A673 (cell line): ENCODE measurements around the gene EEFSEC.

ENCODE experiments used
- CTCF ChIP-seq: fragments of 300-800, 200-600 bp; sonication (generic); conservative IDR thresholded peaks from 2 replicates; pipeline ENCODE4 v1.5.1; 2017; ENCODE audit warnings: low read depth, mild to moderate bottlenecking, antibody characterized with exemption, low read length, moderate library complexity, mixed read lengths
- EZH2 ChIP-seq: fragments of 200-600 bp; sonication (generic); IDR thresholded peaks from 2 replicates; pipeline ENCODE4 v1.6.1; 2017; ENCODE audit warnings: borderline replicate concordance, low read depth, mild to moderate bottlenecking, mixed read lengths, antibody characterized with exemption, low read length; ENCODE audit not compliant: poor library complexity, severe bottlenecking

DNA sequence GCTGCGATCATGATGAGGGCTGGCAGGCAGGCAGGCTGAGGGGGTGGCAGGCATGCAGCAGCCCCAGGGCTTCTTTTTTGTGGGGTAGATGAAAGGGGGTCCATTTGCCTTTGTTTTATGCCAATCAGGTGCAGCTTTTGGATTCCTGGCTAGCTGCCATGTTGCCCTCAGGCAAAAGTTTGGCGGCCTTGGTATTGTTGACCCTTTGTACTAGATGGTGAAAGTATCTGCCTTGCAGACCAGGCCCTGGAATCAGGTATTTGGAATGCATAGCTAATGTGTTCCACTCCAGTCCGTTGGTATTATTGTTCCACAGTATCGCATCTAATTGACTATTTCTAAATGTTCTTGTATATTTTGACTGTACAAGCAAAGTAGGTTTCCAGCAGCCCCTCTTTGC, 35.0 kb downstream of the EEFSEC start:
- no peak for TF ChIP-seq CTCF
- no peak for TF ChIP-seq EZH2
